HCT116 (cell line): Measurements from ENCODE around the gene TMEM26. TPM values are rescaled to one million over a fixed set of nuclear protein-coding genes. Genes with fewer than 3 reads are reported as not detected.
A peak's percentile ranks its signal among the peaks of the same experiment; 100 is the strongest.

Experiments
- ATAC-seq: fragments of 200-7000 bp; cut with Tn5 transposase; 2 replicates; pipeline ENCODE4 v1.9.1; 2020; ENCODE audit warnings: mild to moderate bottlenecking, moderate library complexity
- BruUV-seq: library from RNA; stranded (reverse); fragments of 400-500 nt; replicated peaks from 2 replicates; lab custom pipeline; 2021; lab: Mats Ljungman, UMichigan
- CTCF ChIA-PET: fragments of 300-600 bp; sonication (Branson Sonifier 250); formaldehyde crosslinking; loops from one replicate; lab custom pipeline; 2021; ENCODE audit warnings: antibody characterized with exemption; lab: Charles Lee
- POLR2A ChIA-PET: fragments of 300-600, 350-600 bp; sonication (Branson Sonifier 250); formaldehyde crosslinking; loops from one replicate; lab custom pipeline; 2021; ENCODE audit warnings: antibody characterized with exemption; lab: Charles Lee
- RAD21 ChIA-PET, 2 experiments: fragments of 300-600 bp; sonication (Branson Sonifier 250); formaldehyde crosslinking; loops; one replicate each; lab custom pipeline; 2023; ENCODE audit warnings: low total read pairs in 2 of 2; ENCODE audit not compliant: uncharacterized antibody in 2 of 2, unreplicated experiment in 2 of 2, low non-redundant PET in 1 of 2; lab: Charles Lee
- DNase-seq: peaks from one replicate; pipeline ENCODE4 v3.0.0-alpha.2; 2010; ENCODE audit warnings: low read depth, low spot score
- H2AFZ ChIP-seq: fragments of 200-600 bp; shearing (Covaris generic), sonication (generic); 2 replicates; pipeline ENCODE4 v1.6.1; 2017; ENCODE audit warnings: low read depth, mixed run types, mixed read lengths, antibody characterized with exemption, low read length; ENCODE audit not compliant: poor library complexity, severe bottlenecking
- H3K27ac ChIP-seq: 2 replicates; pipeline ENCODE4 v1.5.1; 2012; ENCODE audit warnings: low read depth, low read length
- H3K27me3 ChIP-seq: fragments of 200-600 bp; sonication (generic); 2 replicates; pipeline ENCODE4 v1.6.1; 2016; ENCODE audit warnings: mixed run types, low read length, mixed read lengths; ENCODE audit not compliant: insufficient read depth
- H3K36me3 ChIP-seq, 2 experiments: fragments of 200-500 bp in 1 of 2; fragments of 200-600 bp in 1 of 2; sonication (Bioruptor generic) in 1 of 2; sonication (generic) in 1 of 2; 2 replicates each; pipeline versions ENCODE4 v1.5.1 to v1.6.1; 2014 to 2016; ENCODE audit warnings: low read length in 2 of 2, inconsistent platforms in 1 of 2, mixed read lengths in 1 of 2, mixed run types in 1 of 2; ENCODE audit not compliant: insufficient read depth in 2 of 2, control insufficient read depth in 1 of 2
- H3K4me1 ChIP-seq, 2 experiments: fragments of 200-600 bp in 1 of 2; sonication (generic) in 1 of 2; 2 replicates each; pipeline versions ENCODE4 v1.5.1 to v1.6.1; 2012 to 2017; ENCODE audit warnings: low read length in 2 of 2, inconsistent platforms in 1 of 2, mild to moderate bottlenecking in 1 of 2, mixed read lengths in 1 of 2, mixed run types in 1 of 2, moderate library complexity in 1 of 2; ENCODE audit not compliant: insufficient read depth in 2 of 2, control insufficient read depth in 1 of 2
- H3K4me2 ChIP-seq: fragments of 200-600 bp; sonication (generic); 2 replicates; pipeline ENCODE4 v1.6.1; 2017; ENCODE audit warnings: mixed run types, low read length, mixed read lengths
- H3K4me3 ChIP-seq, 2 experiments: fragments of 200-600 bp in 1 of 2; sonication (generic) in 1 of 2; replicated peaks in 1 of 2; 2 replicates each; pipeline ENCODE4 v1.5.1; 2011 to 2016; ENCODE audit warnings: low read length in 2 of 2, control low read depth in 1 of 2, low read depth in 1 of 2, mild to moderate bottlenecking in 1 of 2, mixed read lengths in 1 of 2, mixed run types in 1 of 2
- H3K79me2 ChIP-seq: fragments of 200-600 bp; sonication (generic); 2 replicates; pipeline ENCODE4 v1.6.1; 2017; ENCODE audit warnings: mild to moderate bottlenecking, mixed run types, low read length, moderate library complexity, mixed read lengths; ENCODE audit not compliant: insufficient read depth
- H3K9ac ChIP-seq: fragments of 200-600 bp; sonication (generic); 2 replicates; pipeline ENCODE4 v1.6.1; 2016; ENCODE audit warnings: low read length, mixed read lengths
- H3K9me2 ChIP-seq: fragments of 200-600 bp; sonication (generic), shearing (Covaris generic); 2 replicates; pipeline ENCODE4 v1.6.1; 2017; ENCODE audit warnings: mixed run types, mild to moderate bottlenecking, moderate library complexity; ENCODE audit not compliant: insufficient read depth
- H3K9me3 ChIP-seq, 2 experiments: fragments of 200-500 bp in 1 of 2; fragments of 200-600 bp in 1 of 2; sonication (Bioruptor generic) in 1 of 2; sonication (generic) in 1 of 2; 2 replicates each; pipeline ENCODE4 v1.6.1; 2014 to 2017; ENCODE audit warnings: low read length in 2 of 2, mixed read lengths in 2 of 2, inconsistent platforms in 1 of 2, low read depth in 1 of 2, mild to moderate bottlenecking in 1 of 2, mixed run types in 1 of 2, moderate library complexity in 1 of 2; ENCODE audit not compliant: control insufficient read depth in 1 of 2, insufficient read depth in 1 of 2
- H4K20me1 ChIP-seq: fragments of 200-600 bp; sonication (generic), shearing (Covaris generic); 2 replicates; pipeline ENCODE4 v1.6.1; 2017; ENCODE audit warnings: mixed run types, mild to moderate bottlenecking, moderate library complexity; ENCODE audit not compliant: insufficient read depth
- EGR1 ChIP-seq: IDR thresholded peaks from 2 replicates; pipeline ENCODE4 v1.6.1; 2012; ENCODE audit warnings: low read depth
- ELF1 ChIP-seq: IDR thresholded peaks from 2 replicates; pipeline ENCODE4 v1.6.1; 2012; ENCODE audit warnings: low read depth, borderline replicate concordance
- EZH2 ChIP-seq: fragments of 200-600 bp; sonication (generic); IDR thresholded peaks from 2 replicates; pipeline ENCODE4 v1.6.1; 2017; ENCODE audit warnings: antibody characterized with exemption, mixed run types
- FOSL1 ChIP-seq: IDR thresholded peaks from 2 replicates; pipeline ENCODE4 v1.6.1; 2012; ENCODE audit warnings: low read depth
- RAD21 ChIP-seq: IDR thresholded peaks from 2 replicates; pipeline ENCODE4 v1.6.1; 2012; ENCODE audit warnings: low read depth, mild to moderate bottlenecking
- SIN3A ChIP-seq: IDR thresholded peaks from 2 replicates; pipeline ENCODE4 v1.6.1; 2012; ENCODE audit warnings: low read depth
- SP1 ChIP-seq: IDR thresholded peaks from 2 replicates; pipeline ENCODE4 v1.6.1; 2012; ENCODE audit warnings: low read depth
- SRF ChIP-seq: IDR thresholded peaks from 2 replicates; pipeline ENCODE4 v1.6.1; 2012; ENCODE audit warnings: low read depth
- TCF7L2 ChIP-seq: IDR thresholded peaks from 2 replicates; pipeline ENCODE4 v1.7.0; 2011; ENCODE audit warnings: borderline replicate concordance, inconsistent platforms; ENCODE audit not compliant: insufficient read depth, insufficient read length; ENCODE audit errors: extremely low read depth
- ZFX ChIP-seq: fragments of 450-650 bp; IDR thresholded peaks from 2 replicates; pipeline ENCODE4 v1.6.1; 2017
- ZNF274 ChIP-seq: fragments of 200-500 bp; sonication (Bioruptor generic); IDR thresholded peaks from 2 replicates; pipeline ENCODE4 v1.6.1; 2014; ENCODE audit warnings: mild to moderate bottlenecking, low read depth, low read length, inconsistent platforms
- intact Hi-C: fragments of 100-400 bp; cut with micrococcal nuclease; formaldehyde crosslinking; loops from 2 replicates; pipeline ENCODE4 v1.10.0; 2022
- total RNA-seq: library from RNA; stranded (reverse); gene quantifications from one replicate; pipeline ENCODE4 v1.2.1, GENCODE V29; 2021; ENCODE audit not compliant: unreplicated experiment
- TF ChIP-seq, protein P1 (sequence below): IDR thresholded peaks from 2 replicates; pipeline ENCODE4 v1.6.1; 2012; ENCODE audit warnings: low read depth
- TF ChIP-seq, protein P2 (sequence below), 3 experiments: fragments of 200-600 bp in 1 of 3; sonication (generic) in 1 of 3; IDR thresholded peaks in 2 of 3; conservative IDR thresholded peaks in 1 of 3; 2 replicates each; pipeline ENCODE4 v1.5.1; 2012 to 2017; ENCODE audit warnings: low read depth in 2 of 3, low read length in 2 of 3, antibody characterized with exemption in 1 of 3, borderline replicate concordance in 1 of 3, control low read depth in 1 of 3, mild to moderate bottlenecking in 1 of 3, mixed read lengths in 1 of 3, mixed run types in 1 of 3, moderate library complexity in 1 of 3; ENCODE audit not compliant: insufficient read depth in 1 of 3
- TF ChIP-seq, protein P3 (sequence below): IDR thresholded peaks from 2 replicates; pipeline ENCODE4 v1.6.1; 2011; ENCODE audit warnings: mild to moderate bottlenecking, low read length, moderate library complexity; ENCODE audit not compliant: insufficient replicate concordance; ENCODE audit errors: extremely low read depth
- TF ChIP-seq, protein P4 (sequence below): IDR thresholded peaks from 2 replicates; pipeline ENCODE4 v1.6.1; 2012

Gene TMEM26
- total RNA-seq, 1 experiment from 2014 or later = not detected

DNA sequence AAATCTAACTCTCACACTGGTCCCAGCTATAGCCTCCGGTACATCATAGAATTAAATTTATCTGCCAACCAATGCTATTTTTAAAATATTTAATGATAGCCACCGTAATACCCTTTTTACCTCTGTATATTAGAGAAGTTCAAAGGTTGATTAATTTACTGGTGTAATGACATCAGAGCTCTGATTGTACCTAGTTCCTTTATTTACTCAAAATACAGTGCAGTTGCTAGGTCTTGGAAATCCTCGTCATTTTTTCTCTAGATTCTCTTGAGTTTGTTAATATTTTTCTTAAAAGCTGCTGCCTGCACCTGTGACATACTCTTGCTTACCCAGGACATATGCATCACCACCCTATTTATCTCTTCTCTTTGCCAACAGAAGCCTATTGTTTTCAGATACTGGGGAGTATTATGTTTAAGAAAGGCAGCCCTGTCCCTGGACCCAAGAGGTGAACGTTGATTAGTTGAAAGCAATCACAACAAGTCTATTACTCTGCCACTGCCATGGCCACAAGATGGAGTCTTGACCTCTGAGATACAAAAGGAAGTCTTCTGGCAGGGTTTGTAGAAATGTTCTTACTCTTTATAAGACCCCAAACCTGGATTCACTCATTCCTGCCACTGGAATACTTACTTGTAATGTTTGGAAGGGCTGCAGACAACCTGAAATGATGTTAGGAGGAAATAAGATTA, 25.6 kb upstream of the TMEM26 start:
- H3K9me2 ChIP-seq = no peaks in the 10 kb centered on the region
- POLR2A ChIA-PET = no interaction called here
- no peaks in the 10 kb centered on the region for H3K4me1 ChIP-seq
- no peak overlapping the region for H2AFZ ChIP-seq
- no TSS peak for BruUV-seq
- CTCF ChIA-PET = no interaction called here
- no peaks in the 10 kb centered on the region for H3K27me3 ChIP-seq
- no peak overlapping the region for H3K4me3 ChIP-seq
- no peak overlapping the region for H3K9ac ChIP-seq
- H3K27ac ChIP-seq = no peak overlapping the region
- intact Hi-C loops = loop anchor here (10.0 kb wide), 1 partner anchor 346 kb away; no protein-coding TSS in a partner anchor
- RAD21 ChIA-PET = no interaction called here
- no peak for TF ChIP-seq TCF7L2
- TF ChIP-seq FOSL1 = no peak
- TF ChIP-seq, protein P1, sequence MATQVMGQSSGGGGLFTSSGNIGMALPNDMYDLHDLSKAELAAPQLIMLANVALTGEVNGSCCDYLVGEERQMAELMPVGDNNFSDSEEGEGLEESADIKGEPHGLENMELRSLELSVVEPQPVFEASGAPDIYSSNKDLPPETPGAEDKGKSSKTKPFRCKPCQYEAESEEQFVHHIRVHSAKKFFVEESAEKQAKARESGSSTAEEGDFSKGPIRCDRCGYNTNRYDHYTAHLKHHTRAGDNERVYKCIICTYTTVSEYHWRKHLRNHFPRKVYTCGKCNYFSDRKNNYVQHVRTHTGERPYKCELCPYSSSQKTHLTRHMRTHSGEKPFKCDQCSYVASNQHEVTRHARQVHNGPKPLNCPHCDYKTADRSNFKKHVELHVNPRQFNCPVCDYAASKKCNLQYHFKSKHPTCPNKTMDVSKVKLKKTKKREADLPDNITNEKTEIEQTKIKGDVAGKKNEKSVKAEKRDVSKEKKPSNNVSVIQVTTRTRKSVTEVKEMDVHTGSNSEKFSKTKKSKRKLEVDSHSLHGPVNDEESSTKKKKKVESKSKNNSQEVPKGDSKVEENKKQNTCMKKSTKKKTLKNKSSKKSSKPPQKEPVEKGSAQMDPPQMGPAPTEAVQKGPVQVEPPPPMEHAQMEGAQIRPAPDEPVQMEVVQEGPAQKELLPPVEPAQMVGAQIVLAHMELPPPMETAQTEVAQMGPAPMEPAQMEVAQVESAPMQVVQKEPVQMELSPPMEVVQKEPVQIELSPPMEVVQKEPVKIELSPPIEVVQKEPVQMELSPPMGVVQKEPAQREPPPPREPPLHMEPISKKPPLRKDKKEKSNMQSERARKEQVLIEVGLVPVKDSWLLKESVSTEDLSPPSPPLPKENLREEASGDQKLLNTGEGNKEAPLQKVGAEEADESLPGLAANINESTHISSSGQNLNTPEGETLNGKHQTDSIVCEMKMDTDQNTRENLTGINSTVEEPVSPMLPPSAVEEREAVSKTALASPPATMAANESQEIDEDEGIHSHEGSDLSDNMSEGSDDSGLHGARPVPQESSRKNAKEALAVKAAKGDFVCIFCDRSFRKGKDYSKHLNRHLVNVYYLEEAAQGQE = no peak
- TF ChIP-seq ZFX = no peak
- TF ChIP-seq EZH2 = no peak
- no peak for TF ChIP-seq ZNF274
- TF ChIP-seq, protein P2, sequence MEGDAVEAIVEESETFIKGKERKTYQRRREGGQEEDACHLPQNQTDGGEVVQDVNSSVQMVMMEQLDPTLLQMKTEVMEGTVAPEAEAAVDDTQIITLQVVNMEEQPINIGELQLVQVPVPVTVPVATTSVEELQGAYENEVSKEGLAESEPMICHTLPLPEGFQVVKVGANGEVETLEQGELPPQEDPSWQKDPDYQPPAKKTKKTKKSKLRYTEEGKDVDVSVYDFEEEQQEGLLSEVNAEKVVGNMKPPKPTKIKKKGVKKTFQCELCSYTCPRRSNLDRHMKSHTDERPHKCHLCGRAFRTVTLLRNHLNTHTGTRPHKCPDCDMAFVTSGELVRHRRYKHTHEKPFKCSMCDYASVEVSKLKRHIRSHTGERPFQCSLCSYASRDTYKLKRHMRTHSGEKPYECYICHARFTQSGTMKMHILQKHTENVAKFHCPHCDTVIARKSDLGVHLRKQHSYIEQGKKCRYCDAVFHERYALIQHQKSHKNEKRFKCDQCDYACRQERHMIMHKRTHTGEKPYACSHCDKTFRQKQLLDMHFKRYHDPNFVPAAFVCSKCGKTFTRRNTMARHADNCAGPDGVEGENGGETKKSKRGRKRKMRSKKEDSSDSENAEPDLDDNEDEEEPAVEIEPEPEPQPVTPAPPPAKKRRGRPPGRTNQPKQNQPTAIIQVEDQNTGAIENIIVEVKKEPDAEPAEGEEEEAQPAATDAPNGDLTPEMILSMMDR (IDR thresholded peaks at IDR 0.05 in 2 of 3, conservative IDR thresholded peaks at IDR 0.05 in 1 of 3; ENCODE audit: borderline replicate concordance in 1 of 3, insufficient read depth in 1 of 3, low read depth in 2 of 3, low read length in 2 of 3) = 0 out of 6 replicates have a peak, but pooled peaks of 1 of the 3 experiments have one; percentile 12
- TF ChIP-seq, protein P3, sequence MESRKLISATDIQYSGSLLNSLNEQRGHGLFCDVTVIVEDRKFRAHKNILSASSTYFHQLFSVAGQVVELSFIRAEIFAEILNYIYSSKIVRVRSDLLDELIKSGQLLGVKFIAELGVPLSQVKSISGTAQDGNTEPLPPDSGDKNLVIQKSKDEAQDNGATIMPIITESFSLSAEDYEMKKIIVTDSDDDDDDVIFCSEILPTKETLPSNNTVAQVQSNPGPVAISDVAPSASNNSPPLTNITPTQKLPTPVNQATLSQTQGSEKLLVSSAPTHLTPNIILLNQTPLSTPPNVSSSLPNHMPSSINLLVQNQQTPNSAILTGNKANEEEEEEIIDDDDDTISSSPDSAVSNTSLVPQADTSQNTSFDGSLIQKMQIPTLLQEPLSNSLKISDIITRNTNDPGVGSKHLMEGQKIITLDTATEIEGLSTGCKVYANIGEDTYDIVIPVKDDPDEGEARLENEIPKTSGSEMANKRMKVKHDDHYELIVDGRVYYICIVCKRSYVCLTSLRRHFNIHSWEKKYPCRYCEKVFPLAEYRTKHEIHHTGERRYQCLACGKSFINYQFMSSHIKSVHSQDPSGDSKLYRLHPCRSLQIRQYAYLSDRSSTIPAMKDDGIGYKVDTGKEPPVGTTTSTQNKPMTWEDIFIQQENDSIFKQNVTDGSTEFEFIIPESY = no peak
- TF ChIP-seq ELF1 = no peak
- TF ChIP-seq, protein P4, sequence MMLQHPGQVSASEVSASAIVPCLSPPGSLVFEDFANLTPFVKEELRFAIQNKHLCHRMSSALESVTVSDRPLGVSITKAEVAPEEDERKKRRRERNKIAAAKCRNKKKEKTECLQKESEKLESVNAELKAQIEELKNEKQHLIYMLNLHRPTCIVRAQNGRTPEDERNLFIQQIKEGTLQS = no peak
- TF ChIP-seq SIN3A = no peak
- peak; percentile 29; the same call in 1 of the 2 replicates for TF ChIP-seq RAD21
- no peak for TF ChIP-seq SP1
- TF ChIP-seq SRF = no peak
- TF ChIP-seq EGR1 = no peak
- TF ChIP-seq, all 23 proteins: peak for 2
- H3K36me3 ChIP-seq = no peaks in the 10 kb centered on the region
- no peak overlapping the region for H3K4me2 ChIP-seq
- H3K79me2 ChIP-seq = no peaks in the 10 kb centered on the region
- DNase-seq (no peak), ATAC-seq (no peak)
- no peaks in the 10 kb centered on the region for H4K20me1 ChIP-seq
- H3K9me3 ChIP-seq = no peaks in the 10 kb centered on the region
